Measurements from ENCODE around the gene PPP6C.

DNA sequence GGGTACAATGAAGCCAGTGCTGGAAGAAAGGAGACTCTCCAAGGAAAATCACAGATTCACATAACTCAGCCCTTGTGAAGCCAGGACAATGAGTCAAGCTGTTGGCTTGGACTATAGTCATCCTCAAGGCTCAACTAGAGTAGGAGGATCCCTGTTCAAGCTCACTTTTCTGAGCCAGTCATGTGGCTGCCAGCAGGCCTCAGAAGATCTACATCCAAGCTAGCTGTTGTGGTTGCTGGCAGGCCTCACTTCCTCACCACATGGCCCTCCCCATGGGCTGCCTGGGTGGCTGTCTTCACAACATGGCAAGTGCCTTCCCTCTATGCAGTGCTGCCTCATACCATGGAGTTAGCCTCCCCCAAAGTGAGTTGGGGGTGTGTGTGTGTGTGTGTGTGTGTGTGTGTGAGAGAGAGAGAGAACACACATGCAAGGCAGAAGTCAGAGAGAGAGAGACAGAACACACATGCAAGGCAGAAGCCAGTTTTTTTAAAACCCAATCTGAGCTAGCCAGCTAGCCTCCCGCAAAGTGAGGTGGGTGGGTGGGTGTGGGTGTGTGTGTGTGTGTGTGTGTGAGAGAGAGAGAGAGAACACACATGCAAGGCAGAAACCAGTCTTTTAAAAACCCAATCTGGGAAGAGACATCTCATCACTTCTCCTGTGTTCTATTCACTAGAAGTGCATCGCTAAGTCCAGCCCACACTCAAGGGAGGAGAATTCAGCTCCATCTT, 63.4 kb downstream of the PPP6C start:
- TF ChIP-seq, protein P1, sequence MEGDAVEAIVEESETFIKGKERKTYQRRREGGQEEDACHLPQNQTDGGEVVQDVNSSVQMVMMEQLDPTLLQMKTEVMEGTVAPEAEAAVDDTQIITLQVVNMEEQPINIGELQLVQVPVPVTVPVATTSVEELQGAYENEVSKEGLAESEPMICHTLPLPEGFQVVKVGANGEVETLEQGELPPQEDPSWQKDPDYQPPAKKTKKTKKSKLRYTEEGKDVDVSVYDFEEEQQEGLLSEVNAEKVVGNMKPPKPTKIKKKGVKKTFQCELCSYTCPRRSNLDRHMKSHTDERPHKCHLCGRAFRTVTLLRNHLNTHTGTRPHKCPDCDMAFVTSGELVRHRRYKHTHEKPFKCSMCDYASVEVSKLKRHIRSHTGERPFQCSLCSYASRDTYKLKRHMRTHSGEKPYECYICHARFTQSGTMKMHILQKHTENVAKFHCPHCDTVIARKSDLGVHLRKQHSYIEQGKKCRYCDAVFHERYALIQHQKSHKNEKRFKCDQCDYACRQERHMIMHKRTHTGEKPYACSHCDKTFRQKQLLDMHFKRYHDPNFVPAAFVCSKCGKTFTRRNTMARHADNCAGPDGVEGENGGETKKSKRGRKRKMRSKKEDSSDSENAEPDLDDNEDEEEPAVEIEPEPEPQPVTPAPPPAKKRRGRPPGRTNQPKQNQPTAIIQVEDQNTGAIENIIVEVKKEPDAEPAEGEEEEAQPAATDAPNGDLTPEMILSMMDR (IDR thresholded peaks at IDR 0.05): no peak
- no peak for TF ChIP-seq ZFX (IDR thresholded peaks at IDR 0.05; ENCODE audit: borderline replicate concordance)
